Lung (tissue), 12 donors: ENCODE data around the gene TSPAN7. TPM values are rescaled to one million over a fixed set of nuclear protein-coding genes. Genes with fewer than 3 reads are reported as not detected.

ENCODE experiments used
- ATAC-seq: fragments of 200-7000 bp; cut with Tn5 transposase; one replicate; pipeline ENCODE4 v1.9.1; 2020; ENCODE audit warnings: moderate number of reproducible peaks; ENCODE audit not compliant: insufficient read depth, low FRiP score
- DNase-seq, 3 donors: peaks; one replicate each; pipeline ENCODE4 v3.0.0-alpha.2; 2013 to 2017
- H3K27ac ChIP-seq, 2 donors: one replicate each; pipeline ENCODE4 v1.5.1; 2013; ENCODE audit warnings: mild to moderate bottlenecking in 2 of 2, moderate library complexity in 2 of 2, control low read depth in 1 of 2, inconsistent platforms in 1 of 2, low read depth in 1 of 2, low read length in 1 of 2
- H3K27me3 ChIP-seq, 3 donors: one replicate each; pipeline ENCODE4 v1.5.1; 2013; ENCODE audit warnings: low read length in 2 of 3; ENCODE audit not compliant: control insufficient read depth in 3 of 3, insufficient read depth in 3 of 3
- H3K36me3 ChIP-seq, 4 donors: one replicate each; pipeline ENCODE4 v1.5.1; 2013; ENCODE audit warnings: low read length in 4 of 4, mild to moderate bottlenecking in 1 of 4, moderate library complexity in 1 of 4; ENCODE audit not compliant: control insufficient read depth in 4 of 4, insufficient read depth in 4 of 4
- H3K4me1 ChIP-seq, 5 donors: one replicate each; pipeline ENCODE4 v1.5.1; 2013; ENCODE audit warnings: low read length in 5 of 5, mild to moderate bottlenecking in 2 of 5, moderate library complexity in 1 of 5; ENCODE audit not compliant: control insufficient read depth in 5 of 5, insufficient read depth in 5 of 5
- H3K4me3 ChIP-seq: one replicate; pipeline ENCODE4 v1.5.1; 2013; ENCODE audit warnings: mild to moderate bottlenecking, control low read depth, moderate library complexity
- H3K9ac ChIP-seq, 2 donors: one replicate each; pipeline ENCODE4 v1.5.1; 2013; ENCODE audit warnings: low read length in 2 of 2, control low read depth in 1 of 2; ENCODE audit not compliant: insufficient read depth in 1 of 2
- H3K9me3 ChIP-seq, 4 donors: one replicate each; pipeline ENCODE4 v1.5.1; 2013; ENCODE audit warnings: low read length in 3 of 4, mild to moderate bottlenecking in 1 of 4, moderate library complexity in 1 of 4; ENCODE audit not compliant: control insufficient read depth in 4 of 4, insufficient read depth in 3 of 4
- WGBS, 2 donors: extraction: QIAGEN DNeasy Blood & Tissue Kit; methylation state at CpG; one replicate each; pipeline ENCODE4 v1.1.7; 2013; 5-methylcytosine and 5-hydroxymethylcytosine counted together
- polyA plus RNA-seq, 2 donors: library from polyadenylated mRNA; stranded (reverse); fragments of 200-250 nt; gene quantifications; one replicate each; pipeline ENCODE4 v1.2.1, GENCODE V29; 2013
- total RNA-seq, 2 donors: library from RNA; depleted of rRNA in 1 of 2; stranded (reverse); fragments of >200 nt in 1 of 2; gene quantifications; one replicate each; pipeline ENCODE4 v1.2.1, GENCODE V29; 2014 to 2021
- TF ChIP-seq, protein P1 (sequence below): IDR thresholded peaks from 2 replicates; pipeline ENCODE4 v1.5.1; 2012; ENCODE audit warnings: mild to moderate bottlenecking; ENCODE audit errors: control extremely low read depth, extremely low read depth
- donor health status: control.
- donor health status: control.
- donor health status: Bipolar disorder and iron deficiency.
- donor health status: healthy.
- donor health status: DM: yes; HTN: yes; CAD: no.

The TSPAN7 gene
- total and polyA plus RNA-seq, 4 donors, result 36.4 to 52.4 (median 40.8) TPM

DNA sequence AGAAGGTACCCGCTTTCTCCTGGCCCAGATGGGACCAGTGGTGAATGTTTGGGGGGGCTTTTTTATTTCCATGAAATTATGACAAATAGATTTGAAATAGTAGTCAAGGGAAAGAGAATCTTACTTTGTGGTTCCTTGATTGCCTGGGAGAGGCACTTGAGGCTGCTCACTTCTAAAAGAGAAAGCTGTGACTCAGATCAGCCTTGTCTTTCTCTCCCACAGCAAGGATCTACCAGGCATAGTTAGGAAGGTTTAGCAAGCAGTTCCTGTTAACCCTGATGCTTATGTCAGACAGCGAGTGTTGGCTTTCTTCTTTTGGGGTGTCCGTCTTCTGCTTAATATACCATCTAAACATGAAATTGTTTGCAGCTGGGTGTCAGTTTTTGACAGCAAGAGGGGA, 114.5 kb downstream of the TSPAN7 start:
- no peak overlapping the region for H3K27ac ChIP-seq
- H3K27me3 ChIP-seq, result peaks cover 5 to 23% (median 11%) of the 10 kb centered on the region in 3 donors
- WGBS, 2 donors, result 79 to 84% methylated on average over 3 of the region's 3 CpGs
- peaks cover 0 to 3% (median 0%) of the 10 kb centered on the region in 5 donors for H3K4me1 ChIP-seq
- ATAC-seq, result no peak
- TF ChIP-seq, protein P1, sequence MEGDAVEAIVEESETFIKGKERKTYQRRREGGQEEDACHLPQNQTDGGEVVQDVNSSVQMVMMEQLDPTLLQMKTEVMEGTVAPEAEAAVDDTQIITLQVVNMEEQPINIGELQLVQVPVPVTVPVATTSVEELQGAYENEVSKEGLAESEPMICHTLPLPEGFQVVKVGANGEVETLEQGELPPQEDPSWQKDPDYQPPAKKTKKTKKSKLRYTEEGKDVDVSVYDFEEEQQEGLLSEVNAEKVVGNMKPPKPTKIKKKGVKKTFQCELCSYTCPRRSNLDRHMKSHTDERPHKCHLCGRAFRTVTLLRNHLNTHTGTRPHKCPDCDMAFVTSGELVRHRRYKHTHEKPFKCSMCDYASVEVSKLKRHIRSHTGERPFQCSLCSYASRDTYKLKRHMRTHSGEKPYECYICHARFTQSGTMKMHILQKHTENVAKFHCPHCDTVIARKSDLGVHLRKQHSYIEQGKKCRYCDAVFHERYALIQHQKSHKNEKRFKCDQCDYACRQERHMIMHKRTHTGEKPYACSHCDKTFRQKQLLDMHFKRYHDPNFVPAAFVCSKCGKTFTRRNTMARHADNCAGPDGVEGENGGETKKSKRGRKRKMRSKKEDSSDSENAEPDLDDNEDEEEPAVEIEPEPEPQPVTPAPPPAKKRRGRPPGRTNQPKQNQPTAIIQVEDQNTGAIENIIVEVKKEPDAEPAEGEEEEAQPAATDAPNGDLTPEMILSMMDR, result no peak
- DNase-seq, result peak in 2 of 3 donors; percentile 7 to 31
- H3K36me3 ChIP-seq, result peaks cover 0 to 1% (median 0%) of the 10 kb centered on the region in 4 donors
- H3K9me3 ChIP-seq, result no peaks in the 10 kb centered on the region
- H3K9ac ChIP-seq, result no peak overlapping the region
- H3K4me3 ChIP-seq, result no peak overlapping the region

DNA sequence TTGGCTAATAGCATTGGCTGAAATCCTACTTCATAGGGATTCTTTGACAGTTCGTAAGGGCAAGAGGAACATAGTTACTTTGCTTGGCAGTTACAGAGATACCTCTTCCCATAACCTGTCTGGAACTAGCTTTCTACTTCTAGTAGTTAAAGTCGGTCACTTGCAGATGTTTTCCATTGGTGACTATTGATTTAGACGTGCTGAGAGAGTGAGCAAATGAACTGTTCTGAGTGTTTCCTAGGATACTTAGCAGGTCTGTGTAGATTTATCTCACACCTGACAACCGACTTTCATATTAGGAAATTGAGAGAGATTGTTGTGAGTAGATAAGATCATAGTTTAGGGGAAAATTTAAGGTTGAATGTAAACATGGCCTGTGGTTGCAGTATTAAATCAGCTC, 116.8 kb downstream of the TSPAN7 start:
- Histone ChIP-seq H3K27me3 (peaks cover 0 to 28% (median 11%) of the 10 kb centered on the region in 3 donors), H3K36me3 (no peaks in the 10 kb centered on the region), H3K4me1 (peaks cover 0 to 3% (median 0%) of the 10 kb centered on the region in 5 donors), H3K9me3 (no peaks in the 10 kb centered on the region), H3K9ac (no peak overlapping the region), H3K4me3 (no peak overlapping the region), H3K27ac (no peak overlapping the region)
- TF ChIP-seq, protein P1, result no peak
- 38 to 55% methylated on average over 4 of the region's 4 CpGs for WGBS, 2 donors
- DNase-seq, result no peak
- ATAC-seq, result no peak

DNA sequence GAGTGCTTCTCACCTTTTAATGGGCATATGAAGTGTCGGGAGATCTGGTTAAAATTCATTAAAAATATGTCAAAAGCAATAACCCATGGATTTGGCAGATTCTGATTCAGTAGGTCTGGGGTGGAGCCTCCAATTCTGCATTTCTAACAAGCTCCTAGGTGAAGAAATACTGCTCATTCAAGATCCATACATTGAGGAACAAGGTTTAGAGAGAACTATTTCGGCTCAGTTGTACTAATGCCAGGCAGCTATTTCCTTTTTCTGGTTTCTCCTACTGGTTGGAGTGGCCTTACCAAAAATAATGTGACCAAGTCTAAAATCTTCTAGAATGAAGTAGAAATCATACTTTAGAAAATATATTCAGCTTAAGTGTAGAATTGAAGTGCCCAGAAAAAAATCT, 117.5 kb downstream of the TSPAN7 start:
- Histone ChIP-seq H3K4me1 (peaks cover 0 to 3% (median 0%) of the 10 kb centered on the region in 5 donors), H3K27me3 (peaks cover 0 to 31% (median 11%) of the 10 kb centered on the region in 3 donors), H3K27ac (no peak overlapping the region), H3K36me3 (no peaks in the 10 kb centered on the region), H3K9ac (no peak overlapping the region), H3K4me3 (no peak overlapping the region), H3K9me3 (no peaks in the 10 kb centered on the region)
- TF ChIP-seq, protein P1, result no peak
- DNase-seq, result no peak
- 47 to 74% methylated on average over 2 of the region's 2 CpGs for WGBS, 2 donors
- ATAC-seq, result no peak

DNA sequence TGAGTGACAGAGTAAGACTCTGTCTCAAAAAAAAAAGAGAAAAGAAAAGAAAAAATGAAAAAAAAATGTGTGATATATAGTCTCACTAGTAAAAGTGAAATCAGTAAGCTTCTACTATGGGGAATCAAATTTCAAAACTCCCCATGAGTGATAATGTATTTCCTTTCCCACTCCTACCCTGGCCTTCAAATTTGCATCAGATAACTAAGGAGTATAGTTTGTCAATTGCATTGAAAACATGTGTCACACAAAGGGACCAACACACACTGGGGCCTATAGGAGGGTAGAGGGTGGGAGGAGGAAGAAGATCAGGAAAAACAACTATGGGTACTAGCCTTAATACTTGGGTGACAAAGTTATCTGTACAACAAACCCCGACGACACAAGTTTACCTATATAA, 118.4 kb downstream of the TSPAN7 start:
- Histone ChIP-seq H3K9me3 (no peaks in the 10 kb centered on the region), H3K27me3 (peaks cover 0 to 31% (median 11%) of the 10 kb centered on the region in 3 donors), H3K27ac (no peak overlapping the region), H3K4me1 (peaks cover 0 to 3% (median 0%) of the 10 kb centered on the region in 5 donors), H3K4me3 (no peak overlapping the region), H3K9ac (no peak overlapping the region), H3K36me3 (no peaks in the 10 kb centered on the region)
- 74 to 85% methylated on average over 2 of the region's 2 CpGs for WGBS, 2 donors
- TF ChIP-seq, protein P1, result no peak
- DNase-seq, result no peak
- ATAC-seq, result no peak
